Thyroid gland (tissue), 4 donors: Measurements from ENCODE around the gene CHST12. TPM values are rescaled to one million over a fixed set of nuclear protein-coding genes. Genes with fewer than 3 reads are reported as not detected.

Experiments
- DNase-seq, 2 donors: peaks; one replicate each; pipeline ENCODE4 v3.0.0-alpha.2; 2019
- H3K27ac ChIP-seq, 3 donors: fragments of 200-600 bp; sonication (generic); 1 replicate in 2 of 3; 2 replicates in 1 of 3; pipeline ENCODE4 v1.5.1; 2016 to 2019; ENCODE audit warnings: mild to moderate bottlenecking in 1 of 3, moderate library complexity in 1 of 3
- H3K27me3 ChIP-seq: fragments of 200-600 bp; sonication (generic); one replicate; pipeline ENCODE4 v1.5.1; 2019
- H3K36me3 ChIP-seq, 2 donors: fragments of 200-600 bp; sonication (generic); one replicate each; pipeline ENCODE4 v1.5.1; 2016 to 2019
- H3K4me1 ChIP-seq, 2 donors: fragments of 200-600 bp; sonication (generic); one replicate each; pipeline ENCODE4 v1.5.1; 2017 to 2019
- H3K4me3 ChIP-seq, 3 donors: fragments of 200-600 bp; sonication (generic); replicated peaks in 1 of 3; 1 replicate in 2 of 3; 2 replicates in 1 of 3; pipeline ENCODE4 v1.5.1; 2016; ENCODE audit warnings: mild to moderate bottlenecking in 1 of 3
- H3K9me3 ChIP-seq: fragments of 200-600 bp; sonication (generic); one replicate; pipeline ENCODE4 v1.5.1; 2017
- CTCF ChIP-seq, 6 experiments: fragments of 200-600 bp in 3 of 6; fragments of 450-650 bp in 3 of 6; sonication (generic) in 3 of 6; IDR thresholded peaks; one replicate each; pipeline ENCODE4 v1.5.1; 2016 to 2019; ENCODE audit warnings: antibody characterized with exemption in 6 of 6, mild to moderate bottlenecking in 2 of 6, inconsistent platforms in 1 of 6, moderate library complexity in 1 of 6
- POLR2A ChIP-seq, 2 donors: fragments of 450-650 bp; IDR thresholded peaks; one replicate each; pipeline ENCODE4 v1.6.1; 2017; ENCODE audit warnings: antibody characterized with exemption in 2 of 2, mild to moderate bottlenecking in 2 of 2, moderate library complexity in 1 of 2
- WGBS, 2 donors: methylation state at CpG; one replicate each; pipeline ENCODE4 v1.1.5; 2017; 5-methylcytosine and 5-hydroxymethylcytosine counted together
- intact Hi-C: fragments of 100-400 bp; cut with DNase I; formaldehyde crosslinking; loops from one replicate; pipeline ENCODE4 v1.15.1; 2023
- total RNA-seq, 4 donors: library from RNA; depleted of rRNA; stranded (reverse); fragments of >200 nt; gene quantifications; one replicate each; pipeline ENCODE4 v1.2.3, GENCODE V29; 2016

The CHST12 gene
- total RNA-seq, 4 donors from 2014 or later, result 15.3 to 24.2 (median 19.2) TPM

- 4 to 5% methylated on average over 21 to 37 of the region's 71 CpGs for WGBS, 2 donors
- Histone ChIP-seq H3K27ac (peak overlapping the region; percentile 12 to 68 (median 44)), H3K4me1 (peaks cover 32 to 55% of the 10 kb centered on the region in 2 donors), H3K4me3 (peak overlapping the region; percentile 56 to 78 (median 69)), H3K27me3 (no peaks in the 10 kb centered on the region), H3K9me3 (no peaks in the 10 kb centered on the region), H3K36me3 (no peaks in the 10 kb centered on the region)
- intact Hi-C loops, result no loop called here
- peak in 3 of 6 experiments; percentile 9 to 21 (median 10) for TF ChIP-seq CTCF (IDR thresholded peaks at IDR 0.05)
- no peak for TF ChIP-seq POLR2A (IDR thresholded peaks at IDR 0.05)
- DNase-seq, result peak; percentile 39 to 45
These were observed 572 bp downstream of the CHST12 start for GRCh38 chr7:2403718-2404648.

- Histone ChIP-seq H3K36me3 (no peaks in the 10 kb centered on the region), H3K27me3 (no peaks in the 10 kb centered on the region), H3K27ac (no peak overlapping the region), H3K4me3 (peak overlapping the region in 1 of 3 donors; percentile 69), H3K4me1 (peaks cover 36 to 56% of the 10 kb centered on the region in 2 donors), H3K9me3 (no peaks in the 10 kb centered on the region)
- DNase-seq, result no peak
- TF ChIP-seq CTCF (IDR thresholded peaks at IDR 0.05), result no peak
- TF ChIP-seq POLR2A (IDR thresholded peaks at IDR 0.05), result no peak
- intact Hi-C loops, result loop anchor here (5.0 kb wide), 1 partner anchor 47 kb away; no protein-coding TSS in a partner anchor
- 79 to 84% methylated on average over 10 to 12 of the region's 12 CpGs for WGBS, 2 donors
These were observed 1.3 kb downstream of the CHST12 start for GRCh38 chr7:2404714-2405119.

- Histone ChIP-seq H3K27me3 (no peaks in the 10 kb centered on the region), H3K36me3 (no peaks in the 10 kb centered on the region), H3K4me1 (peaks cover 36 to 56% of the 10 kb centered on the region in 2 donors), H3K4me3 (no peak overlapping the region), H3K27ac (no peak overlapping the region), H3K9me3 (no peaks in the 10 kb centered on the region)
- intact Hi-C loops, result loop anchor here (5.0 kb wide), 1 partner anchor 48 kb away; no protein-coding TSS in a partner anchor
- DNase-seq, result no peak
- 91 to 93% methylated on average over 10 of the region's 10 CpGs for WGBS, 2 donors
- TF ChIP-seq CTCF (IDR thresholded peaks at IDR 0.05) (no peak), POLR2A (IDR thresholded peaks at IDR 0.05) (no peak)
These were observed 1.8 kb downstream of the CHST12 start for GRCh38 chr7:2405201-2405600.

GRCh38 chr7:2405601-2406345 lies 2.4 kb downstream of the CHST12 start:
- DNase-seq, result no peak
- peaks cover 37 to 56% of the 10 kb centered on the region in 2 donors for H3K4me1 ChIP-seq
- H3K36me3 ChIP-seq, result no peaks in the 10 kb centered on the region
- TF ChIP-seq CTCF (IDR thresholded peaks at IDR 0.05) (no peak), POLR2A (IDR thresholded peaks at IDR 0.05) (no peak)
- WGBS, 2 donors, result 80 to 91% methylated on average over 21 of the region's 21 CpGs
- intact Hi-C loops, result loop anchor here (5.0 kb wide), 1 partner anchor 48 kb away; no protein-coding TSS in a partner anchor
- H3K4me3 ChIP-seq, result no peak overlapping the region
- no peaks in the 10 kb centered on the region for H3K9me3 ChIP-seq
- H3K27ac ChIP-seq, result no peak overlapping the region
- no peaks in the 10 kb centered on the region for H3K27me3 ChIP-seq
